GM19025 (cell line): ENCODE data around the gene GPC2.
"Not testable (repeated sequence)": the region's sequence is repeated elsewhere in the genome, so short reads cannot be mapped to it uniquely, and the experiment has no call there.

Source experiments
- ATAC-seq: cut with Tn5 transposase; IDR thresholded peaks from one replicate; pipeline ENCODE4 v1.9.1; 2021; ENCODE audit warnings: mild to moderate bottlenecking, low read depth, moderate library complexity; ENCODE audit not compliant: unreplicated experiment

The GPC2 gene

GRCh38 chr7:100153708-100154535, 23.3 kb downstream of the GPC2 start:
- no peak for ATAC-seq

DNA sequence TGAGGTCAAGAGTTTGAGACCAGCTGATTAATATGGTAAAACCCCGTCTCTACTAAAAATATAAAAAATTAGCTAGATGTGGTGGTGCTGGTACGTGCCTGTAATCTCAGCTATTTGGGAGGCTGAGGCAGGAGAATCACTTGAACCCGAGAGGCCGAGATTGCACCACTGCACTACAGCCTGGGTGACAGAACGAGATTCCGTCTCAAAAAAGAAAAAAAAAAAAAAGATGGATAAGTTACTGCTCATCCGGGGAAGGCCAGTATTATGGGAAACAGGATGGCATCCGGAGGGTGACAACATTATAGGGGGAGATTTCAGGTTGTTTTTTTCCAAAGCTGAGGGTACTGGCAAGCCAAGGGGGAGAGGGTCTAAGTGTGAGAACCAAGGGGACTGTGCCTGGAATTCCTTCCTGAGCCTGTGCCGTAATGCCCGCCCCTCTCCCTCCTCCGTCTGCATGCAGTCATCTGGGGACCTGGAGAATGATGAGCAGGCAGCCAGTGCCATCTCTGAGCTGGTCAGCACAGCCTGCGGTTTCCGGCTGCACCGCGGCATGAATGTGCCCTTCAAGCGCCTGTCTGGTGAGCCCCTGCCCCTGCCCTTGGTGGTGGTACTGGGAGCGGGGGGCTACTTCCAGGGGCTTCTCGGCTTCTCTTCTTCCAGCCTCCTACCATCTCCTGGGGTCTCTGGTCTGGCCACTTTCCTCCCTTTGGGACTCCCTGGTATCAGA, 24.1 kb downstream of the GPC2 start:
- ATAC-seq, result no peak

DNA sequence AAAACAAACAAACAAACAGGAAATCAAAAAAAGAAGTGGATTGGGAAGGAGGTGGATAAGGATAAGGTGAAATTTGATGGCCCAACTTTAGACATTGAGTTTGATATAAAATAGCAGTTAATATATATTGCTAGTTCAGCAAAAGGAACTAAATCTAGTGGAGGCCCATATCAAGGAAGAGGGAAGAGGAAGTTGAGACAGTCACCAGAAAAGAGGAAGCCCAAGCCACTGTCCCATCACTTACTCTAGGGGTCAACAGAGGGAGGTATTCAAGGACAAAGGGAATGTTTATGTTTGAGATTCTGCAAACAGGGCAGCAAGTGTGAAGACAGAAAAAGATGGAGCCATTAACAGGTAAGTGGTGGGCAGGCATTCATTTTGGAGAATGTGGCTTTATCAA, 24.8 kb downstream of the GPC2 start:
- no peak for ATAC-seq

GRCh38 chr7:100148559-100149328, 28.4 kb downstream of the GPC2 start, which contains the start of gene LAMTOR4:
LAMTOR4 (plus strand) TSS chr7:100148918; CDS start chr7:100148973, 55 bp downstream.
- ATAC-seq, result peak; percentile 97

GRCh38 chr7:100148225-100148558, 29.0 kb downstream of the GPC2 start:
- no peak for ATAC-seq

- no peak for ATAC-seq
Observed at GRCh38 chr7:100147278-100147677, 29.9 kb downstream of the GPC2 start.

DNA sequence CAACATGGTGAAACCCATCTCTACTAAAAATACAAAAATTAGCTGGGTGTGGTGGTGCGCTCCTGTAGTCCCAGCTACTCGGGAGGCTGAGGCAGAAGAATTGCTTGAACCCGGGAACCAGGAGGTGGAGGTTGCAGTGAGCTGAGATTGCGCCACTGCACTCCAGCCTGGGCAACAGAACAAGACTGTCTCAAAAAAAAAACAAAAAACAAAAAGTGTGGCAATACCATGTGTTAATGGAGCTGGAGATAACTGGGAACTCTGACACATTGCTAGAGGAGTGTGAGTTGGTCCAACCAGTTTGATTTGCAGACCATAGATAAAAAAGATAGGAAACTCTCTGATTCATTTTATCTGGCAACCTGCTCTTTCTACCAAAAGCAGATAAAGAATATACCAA, 30.8 kb downstream of the GPC2 start:
- ATAC-seq, result not testable (repeated sequence)

- no peak for ATAC-seq
Observed at GRCh38 chr7:100142461-100142860, 34.7 kb downstream of the GPC2 start.

GRCh38 chr7:100141555-100141949, 35.6 kb downstream of the GPC2 start:
- ATAC-seq, result no peak

DNA sequence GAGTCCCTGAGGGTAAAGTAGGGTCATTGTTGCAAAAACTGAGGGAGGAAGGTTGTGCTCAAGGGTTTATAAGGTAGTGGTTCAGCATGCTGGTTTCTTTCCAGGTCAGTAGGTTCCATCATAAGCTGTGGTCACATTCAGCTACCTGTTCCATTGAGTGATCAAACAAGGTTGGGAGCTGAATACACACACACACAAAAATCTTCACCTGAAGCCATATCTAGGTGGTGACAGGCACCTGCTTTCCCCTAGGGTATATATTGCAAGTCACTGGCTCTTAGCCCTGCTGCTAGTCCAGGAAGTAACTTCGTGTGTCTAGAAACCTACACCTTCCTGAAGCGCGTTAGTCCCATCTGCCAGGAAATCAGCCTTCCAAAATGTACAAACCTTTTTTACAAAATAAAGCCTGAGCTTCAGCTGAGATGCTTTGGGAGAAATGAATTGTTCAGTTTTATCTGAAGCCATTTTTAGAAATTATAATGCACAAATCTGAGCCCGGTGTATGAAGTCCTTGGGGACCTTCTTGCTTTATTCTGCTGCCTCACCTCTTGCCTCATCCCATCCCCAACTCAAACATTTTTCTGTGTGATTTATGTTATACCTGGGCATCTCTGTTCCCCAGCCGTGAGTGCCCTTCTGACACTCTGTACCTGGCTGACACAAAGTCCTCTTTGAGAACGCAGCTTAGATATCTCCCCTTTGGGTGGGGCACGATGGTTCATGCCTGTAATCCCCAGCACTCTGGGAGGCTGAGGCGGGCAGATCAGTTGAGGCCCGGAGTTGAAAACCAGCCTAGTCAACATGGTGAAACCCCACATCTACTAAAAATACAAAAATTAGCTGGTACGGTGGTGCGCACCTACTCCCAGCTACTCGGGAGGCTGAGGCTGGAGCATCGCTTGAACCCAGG, 39.1 kb downstream of the GPC2 start:
- ATAC-seq, result no peak

GRCh38 chr7:100132697-100133151, 44.5 kb downstream of the GPC2 start:
- peak; percentile 67 for ATAC-seq

DNA sequence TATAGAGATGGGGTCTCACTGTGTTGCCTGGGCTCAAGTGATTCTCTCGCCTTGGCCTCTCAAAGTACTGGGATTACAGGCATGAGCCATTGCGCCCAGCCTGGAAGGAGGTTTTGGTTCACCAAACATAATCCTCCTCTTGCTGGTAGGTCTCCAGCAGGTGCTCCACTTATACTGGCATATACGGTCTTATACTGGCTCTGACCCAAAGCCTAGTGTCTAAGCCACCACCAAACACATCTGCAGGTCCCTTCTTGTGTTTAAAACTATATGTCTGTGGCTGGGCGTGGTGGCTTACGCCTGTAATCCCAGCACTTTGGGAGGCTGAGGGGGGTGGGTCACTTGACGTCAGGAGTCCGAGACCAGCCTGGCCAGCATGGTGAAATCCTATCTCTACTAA, 45.1 kb downstream of the GPC2 start:
- no peak for ATAC-seq

DNA sequence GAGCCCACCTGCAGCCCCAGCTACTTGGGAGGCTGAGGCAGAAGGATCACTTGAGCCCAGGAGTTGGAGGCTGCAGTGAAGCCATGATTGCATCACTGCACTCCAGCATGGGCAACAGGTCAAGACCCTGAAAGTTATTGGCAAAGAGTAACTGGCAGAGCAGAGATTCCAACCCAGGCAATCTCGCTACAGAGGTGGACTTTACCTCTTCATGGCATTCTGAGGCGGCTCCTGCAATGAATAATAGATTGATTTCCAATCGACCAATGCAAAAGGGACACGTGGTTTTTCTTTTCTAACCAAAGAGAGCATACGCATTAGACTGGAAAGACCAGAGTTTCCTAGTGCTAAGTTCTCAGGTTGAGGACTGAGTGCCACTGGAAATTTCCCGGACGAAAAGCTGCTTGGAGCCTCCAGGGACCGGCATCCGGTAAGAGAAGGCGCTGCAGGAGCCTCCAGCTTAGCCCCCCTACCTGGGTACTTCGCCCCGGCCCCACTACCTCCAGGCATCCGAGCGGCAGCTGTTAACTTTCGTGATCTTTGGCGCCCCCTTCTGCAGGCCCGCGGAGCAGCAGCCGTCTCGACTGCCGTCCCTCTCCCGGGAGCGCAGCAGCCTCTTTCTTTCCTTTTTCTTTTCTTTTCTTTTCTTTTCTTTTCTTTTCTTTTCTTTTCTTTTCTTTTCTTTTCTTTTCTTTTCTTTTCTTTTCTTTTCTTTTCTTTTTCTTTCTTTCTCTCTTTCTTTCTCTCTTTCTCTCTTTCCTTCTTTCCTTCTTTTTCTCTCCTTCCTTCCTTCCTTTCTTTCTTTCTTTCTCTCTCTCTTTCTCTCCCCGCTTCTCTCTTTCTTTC, 46.4 kb downstream of the GPC2 start:
- no peak for ATAC-seq

DNA sequence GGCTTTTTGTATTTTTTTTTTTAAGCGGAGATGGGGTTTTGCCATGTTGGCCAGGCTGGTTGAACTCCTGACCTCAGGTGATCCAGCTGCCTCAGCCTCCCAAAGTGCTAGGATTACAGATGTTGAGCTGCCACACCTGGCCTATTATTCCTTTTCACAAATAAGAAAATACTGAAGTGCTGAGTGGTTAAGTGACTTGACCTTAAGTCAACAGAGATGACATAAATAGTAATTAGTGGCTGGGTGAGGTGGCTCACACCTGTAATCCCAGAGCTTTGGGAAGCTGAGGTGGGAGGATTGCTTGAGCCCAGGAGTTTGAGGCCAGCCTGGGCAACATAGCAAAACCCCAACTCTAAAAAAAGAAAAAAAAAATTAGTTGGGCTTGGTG, 47.0 kb downstream of the GPC2 start:
- ATAC-seq, result not testable (repeated sequence)

DNA sequence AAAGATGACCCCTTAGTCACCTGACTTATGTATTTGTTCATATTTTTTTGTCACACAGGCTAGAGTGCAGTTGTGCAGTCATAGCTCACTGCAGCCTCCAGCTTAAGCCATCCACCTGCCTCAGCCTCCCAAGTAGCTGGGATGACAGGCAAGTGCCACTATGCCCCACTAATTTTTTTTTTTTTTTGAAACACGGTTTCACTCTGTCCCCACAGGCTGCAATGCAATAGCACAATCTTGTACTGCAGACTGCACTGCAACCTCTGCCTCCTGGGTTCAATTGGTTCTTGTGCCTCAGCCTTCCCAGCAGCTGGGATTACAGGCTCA, 48.6 kb downstream of the GPC2 start:
- no peak for ATAC-seq

DNA sequence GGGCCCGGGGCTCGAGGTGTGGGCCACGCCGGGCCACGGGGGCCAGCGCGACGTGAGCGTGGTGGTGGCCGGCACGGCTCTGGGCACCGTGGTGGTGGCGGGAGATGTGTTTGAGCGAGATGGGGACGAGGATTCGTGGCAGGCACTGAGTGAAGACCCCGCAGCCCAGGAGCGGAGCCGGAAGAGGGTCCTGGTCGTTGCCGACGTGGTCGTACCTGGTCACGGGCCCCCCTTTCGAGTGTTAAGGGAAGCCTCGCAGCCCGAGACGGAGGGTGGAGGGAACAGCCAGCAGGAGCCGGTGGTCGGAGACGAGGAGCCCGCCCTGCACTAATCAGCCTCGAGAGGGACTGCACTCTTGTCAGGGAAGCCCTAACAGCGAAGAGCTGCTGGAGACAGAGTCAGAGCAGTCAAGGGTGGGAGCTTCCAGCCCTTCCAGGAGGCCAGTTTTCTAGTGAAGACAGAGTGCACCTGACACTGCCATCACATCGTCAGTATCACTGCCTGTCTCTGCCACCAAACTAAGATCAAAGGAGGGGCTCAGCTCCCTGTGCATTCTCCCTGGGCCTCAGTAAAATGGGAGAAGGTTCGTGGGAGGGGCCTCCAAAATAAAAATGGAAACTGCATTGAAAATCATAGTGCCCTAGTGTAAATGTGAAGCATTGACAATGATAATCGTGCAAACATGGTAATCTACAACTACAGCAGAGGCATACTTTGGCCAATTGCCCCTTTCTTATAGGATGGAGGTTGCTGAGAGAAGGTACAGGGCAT, 49.1 kb downstream of the GPC2 start:
- ATAC-seq, result no peak

- ATAC-seq, result peak; percentile 53
Observed at GRCh38 chr7:100126931-100127865, 50.0 kb downstream of the GPC2 start, which contains the start of gene MBLAC1. MBLAC1 (plus strand) TSS chr7:100126967; CDS start chr7:100127396, 429 bp downstream.
